ENCODE results near the gene RNFT1. TPM values are rescaled to one million over a fixed set of nuclear protein-coding genes. Genes with fewer than 3 reads are reported as not detected.

RNFT1 gene
- total RNA-seq (2022; extraction: Qiagen RNA extraction): 12.8 to 15.5 TPM (median 14.9 TPM) in 5 replicates

GRCh38 chr17:59964482-59965328 lies at the start of gene RNFT1:
Gene RNFT1 (minus strand): TSS chr17:59964740. CDS start chr17:59964663, 77 bp downstream.

Other genes starting within 250 kb of the RNFT1 start
- 12.1 to 16.3 TPM (median 12.7 TPM) in 5 replicates for gene TUBD1, start 71.8 kb downstream of the RNFT1 start, total RNA-seq (2022; extraction: Qiagen RNA extraction)
- gene RPS6KB1, start 71.6 kb downstream of the RNFT1 start, total RNA-seq (2022; extraction: Qiagen RNA extraction): 39.4 to 53.1 TPM (median 49.0 TPM) in 5 replicates
- gene HEATR6, start 114.2 kb upstream of the RNFT1 start, total RNA-seq (2022; extraction: Qiagen RNA extraction): 14.9 to 21.6 TPM (median 18.6 TPM) in 5 replicates
- 0.07 to 0.25 TPM (median 0.20 TPM) in 3 of 5 replicates, not detected in the others for gene CA4, start 185.2 kb upstream of the RNFT1 start, total RNA-seq (2022; extraction: Qiagen RNA extraction)